K562 (cell line): ENCODE results near the gene OSBPL10. TPM values are rescaled to one million over a fixed set of nuclear protein-coding genes. Genes with fewer than 3 reads are reported as not detected.

Source experiments
- ZNF384 ChIP-seq: IDR thresholded peaks from 2 replicates; pipeline ENCODE4 v1.6.1; 2012; ENCODE audit warnings: low read depth, low read length, improper control_type of control experiment
- polyA plus RNA-seq, 8 experiments: library from polyadenylated mRNA; depleted of rRNA in 4 of 8; stranded (reverse) in 5 of 8; unstranded in 3 of 8; fragments of >200 nt; fragmentation: Nextera tagmentation in 2 of 8; fragmentation: Illumina TruSeq in 1 of 8; extraction: Ambion mirVana in 2 of 8; extraction: Trizol in 1 of 8; gene quantifications; 2 replicates each; pipeline versions ENCODE4 v1.2.1 to v1.2.3, GENCODE V29; 2011 to 2014; ENCODE audit warnings: inconsistent platforms in 1 of 8, missing spikeins in 1 of 8
- total RNA-seq, 7 experiments: library from RNA; depleted of rRNA in 6 of 7; stranded (reverse); fragments of >200 nt in 6 of 7; fragmentation: Illumina TruSeq in 2 of 7; extraction: Trizol in 2 of 7; gene quantifications; 2 replicates each; pipeline versions ENCODE4 v1.2.1 to v1.2.3, GENCODE V29; 2011 to 2021; ENCODE audit warnings: low replicate concordance in 1 of 7
- TF ChIP-seq, protein P1 (sequence below), 2 experiments: fragments of 450-650 bp in 1 of 2; sonication (generic) in 1 of 2; formaldehyde crosslinking in 1 of 2; IDR thresholded peaks; 2 replicates each; pipeline versions ENCODE4 v1.7.1 to v1.9.0; 2016 to 2022; ENCODE audit warnings: inconsistent platforms in 1 of 2, mild to moderate bottlenecking in 1 of 2, missing genetic modification reagents in 1 of 2

Gene OSBPL10
- total and polyA plus RNA-seq, 9 of the 15 experiments (the other 6 are each of a cell fraction or from before 2014, with no cell fraction given), result 0.03 to 0.19 (median 0.14) TPM; not detected in 2

DNA sequence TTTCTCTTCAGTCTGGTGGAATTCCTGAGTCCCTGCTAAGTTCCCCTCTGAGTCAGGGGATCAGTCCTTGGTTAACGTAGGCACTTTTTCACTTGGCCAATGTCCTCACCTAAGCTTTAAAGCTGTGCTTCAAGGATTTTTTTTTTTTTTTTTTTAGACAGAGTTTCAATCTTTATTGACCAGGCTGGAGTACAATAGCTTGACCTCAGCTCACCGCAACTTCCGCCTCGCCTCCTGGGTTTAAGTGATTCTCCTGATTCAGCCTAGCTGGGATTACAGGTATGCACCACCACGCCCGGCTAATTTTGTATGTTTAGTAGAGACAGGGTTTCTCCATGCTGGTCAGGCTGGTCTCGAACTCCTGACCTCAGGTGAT, 228.0 kb downstream of the OSBPL10 start (continued):
- TF ChIP-seq, protein P1, sequence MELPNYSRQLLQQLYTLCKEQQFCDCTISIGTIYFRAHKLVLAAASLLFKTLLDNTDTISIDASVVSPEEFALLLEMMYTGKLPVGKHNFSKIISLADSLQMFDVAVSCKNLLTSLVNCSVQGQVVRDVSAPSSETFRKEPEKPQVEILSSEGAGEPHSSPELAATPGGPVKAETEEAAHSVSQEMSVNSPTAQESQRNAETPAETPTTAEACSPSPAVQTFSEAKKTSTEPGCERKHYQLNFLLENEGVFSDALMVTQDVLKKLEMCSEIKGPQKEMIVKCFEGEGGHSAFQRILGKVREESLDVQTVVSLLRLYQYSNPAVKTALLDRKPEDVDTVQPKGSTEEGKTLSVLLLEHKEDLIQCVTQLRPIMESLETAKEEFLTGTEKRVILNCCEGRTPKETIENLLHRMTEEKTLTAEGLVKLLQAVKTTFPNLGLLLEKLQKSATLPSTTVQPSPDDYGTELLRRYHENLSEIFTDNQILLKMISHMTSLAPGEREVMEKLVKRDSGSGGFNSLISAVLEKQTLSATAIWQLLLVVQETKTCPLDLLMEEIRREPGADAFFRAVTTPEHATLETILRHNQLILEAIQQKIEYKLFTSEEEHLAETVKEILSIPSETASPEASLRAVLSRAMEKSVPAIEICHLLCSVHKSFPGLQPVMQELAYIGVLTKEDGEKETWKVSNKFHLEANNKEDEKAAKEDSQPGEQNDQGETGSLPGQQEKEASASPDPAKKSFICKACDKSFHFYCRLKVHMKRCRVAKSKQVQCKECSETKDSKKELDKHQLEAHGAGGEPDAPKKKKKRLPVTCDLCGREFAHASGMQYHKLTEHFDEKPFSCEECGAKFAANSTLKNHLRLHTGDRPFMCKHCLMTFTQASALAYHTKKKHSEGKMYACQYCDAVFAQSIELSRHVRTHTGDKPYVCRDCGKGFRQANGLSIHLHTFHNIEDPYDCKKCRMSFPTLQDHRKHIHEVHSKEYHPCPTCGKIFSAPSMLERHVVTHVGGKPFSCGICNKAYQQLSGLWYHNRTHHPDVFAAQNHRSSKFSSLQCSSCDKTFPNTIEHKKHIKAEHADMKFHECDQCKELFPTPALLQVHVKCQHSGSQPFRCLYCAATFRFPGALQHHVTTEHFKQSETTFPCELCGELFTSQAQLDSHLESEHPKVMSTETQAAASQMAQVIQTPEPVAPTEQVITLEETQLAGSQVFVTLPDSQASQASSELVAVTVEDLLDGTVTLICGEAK (IDR thresholded peaks at IDR 0.05), result peak; percentile 73
- TF ChIP-seq, protein P1 (CRISPR knock-in tag; IDR thresholded peaks at IDR 0.05), result peak; percentile 64; the same call in 1 of the 2 replicates
- TF ChIP-seq ZNF384, result peak; percentile 39; the same call in 1 of the 2 replicates
